ENCODE measurements around the gene TRIM52. TPM values are rescaled to one million over a fixed set of nuclear protein-coding genes. Genes with fewer than 3 reads are reported as not detected.
A peak's percentile ranks its signal among the peaks of the same experiment; 100 is the strongest.

The TRIM52 gene
- total and polyA plus RNA-seq, 2 of the 13 experiments (the other 11 are each of a cell fraction or from before 2014, with no cell fraction given), result 7.2 to 11.6 TPM

- TF ChIP-seq ZBTB4 (CRISPR knock-in tag; IDR thresholded peaks at IDR 0.05; ENCODE audit: borderline replicate concordance) (no peak), FOXC1 (CRISPR knock-in tag; IDR thresholded peaks at IDR 0.05; ENCODE audit: borderline replicate concordance) (no peak), MEIS1 (CRISPR knock-in tag; IDR thresholded peaks at IDR 0.05; ENCODE audit: borderline replicate concordance) (peak; percentile 7; the same call in 1 of the 2 replicates), ZNF597 (CRISPR knock-in tag; IDR thresholded peaks at IDR 0.05) (no peak), MAZ (IDR thresholded peaks at IDR 0.05; ENCODE audit: borderline replicate concordance, low read depth, low read length) (no peak), MAZ (CRISPR knock-in tag; IDR thresholded peaks at IDR 0.05; ENCODE audit: low read depth) (no peak), JUN (CRISPR knock-in tag; IDR thresholded peaks at IDR 0.05) (0 out of 2 replicates have a peak, but pooled peaks have one; percentile 1), KLF11 (CRISPR knock-in tag; IDR thresholded peaks at IDR 0.05) (0 out of 2 replicates have a peak, but pooled peaks have one; percentile 8), TFDP1 (CRISPR knock-in tag; IDR thresholded peaks at IDR 0.05; ENCODE audit: borderline replicate concordance) (0 out of 2 replicates have a peak, but pooled peaks have one; percentile 14), SRSF4 (IDR thresholded peaks at IDR 0.05; ENCODE audit: low read depth, low read length, poor library complexity, severe bottlenecking) (no peak), KDM3A (CRISPR knock-in tag; IDR thresholded peaks at IDR 0.05; ENCODE audit: low read depth) (no peak), ZNF790 (CRISPR knock-in tag; IDR thresholded peaks at IDR 0.05; ENCODE audit: borderline replicate concordance) (no peak), ZIK1 (CRISPR knock-in tag; IDR thresholded peaks at IDR 0.05; ENCODE audit: borderline replicate concordance, low read depth) (no peak)
Measured at GRCh38 chr5:181222630-181223057, 38.3 kb downstream of the TRIM52 start (continued).

Data from HepG2 (cell line).